HepG2 (cell line): Measurements from ENCODE around the gene B3GALNT2. TPM values are rescaled to one million over a fixed set of nuclear protein-coding genes. Genes with fewer than 3 reads are reported as not detected.
A peak's percentile ranks its signal among the peaks of the same experiment; 100 is the strongest.

Experiments
- CBX5 ChIP-seq: sonication (generic); formaldehyde crosslinking; IDR thresholded peaks from 2 replicates; pipeline ENCODE4 v1.4.0; 2020; ENCODE audit warnings: missing genetic modification reagents, borderline replicate concordance
- CREM ChIP-seq, 2 experiments: sonication (generic) in 1 of 2; formaldehyde crosslinking in 1 of 2; IDR thresholded peaks; 2 replicates each; pipeline versions ENCODE4 v1.4.0 to v1.6.1; 2016 to 2020; ENCODE audit warnings: antibody characterized with exemption in 1 of 2, mild to moderate bottlenecking in 1 of 2, missing genetic modification reagents in 1 of 2
- EP300 ChIP-seq, 3 experiments: sonication (generic) in 1 of 3; formaldehyde crosslinking in 1 of 3; IDR thresholded peaks; 2 replicates each; pipeline versions ENCODE4 v1.5.1 to v1.6.1; 2011 to 2020; ENCODE audit warnings: low read depth in 2 of 3, low read length in 2 of 3, borderline replicate concordance in 1 of 3, improper control_type of control experiment in 1 of 3, mild to moderate bottlenecking in 1 of 3, missing genetic modification reagents in 1 of 3, moderate library complexity in 1 of 3
- GATAD1 ChIP-seq: IDR thresholded peaks from 2 replicates; pipeline ENCODE4 v1.6.1; 2016; ENCODE audit warnings: missing genetic modification reagents, missing compliant biosample characterization
- HMG20B ChIP-seq: conservative IDR thresholded peaks from 2 replicates; pipeline ENCODE4 v1.6.1; 2016; ENCODE audit warnings: missing genetic modification reagents, missing compliant biosample characterization
- KAT8 ChIP-seq: IDR thresholded peaks from 2 replicates; pipeline ENCODE4 v1.6.1; 2016; ENCODE audit warnings: missing genetic modification reagents, missing compliant biosample characterization
- KLF16 ChIP-seq, 2 experiments: sonication (generic) in 1 of 2; formaldehyde crosslinking in 1 of 2; IDR thresholded peaks; 2 replicates each; pipeline versions ENCODE4 v1.6.1 to v1.8.0; 2016 to 2023; ENCODE audit warnings: missing genetic modification reagents in 2 of 2, missing compliant biosample characterization in 1 of 2
- MED1 ChIP-seq: sonication (generic); formaldehyde crosslinking; IDR thresholded peaks from 2 replicates; pipeline ENCODE4 v1.4.0; 2020; ENCODE audit warnings: missing genetic modification reagents
- NFE2L2 ChIP-seq: fragments of 150-350 bp; IDR thresholded peaks from 2 replicates; pipeline ENCODE4 v1.6.1; 2014; ENCODE audit warnings: low read length
- RARA ChIP-seq: IDR thresholded peaks from 2 replicates; pipeline ENCODE4 v1.6.1; 2016; ENCODE audit warnings: missing genetic modification reagents, missing compliant biosample characterization
- TAF1 ChIP-seq: sonication (generic); formaldehyde crosslinking; IDR thresholded peaks from 2 replicates; pipeline ENCODE4 v1.4.0; 2020; ENCODE audit warnings: missing genetic modification reagents
- TOPORS ChIP-seq: sonication (generic); formaldehyde crosslinking; IDR thresholded peaks from 2 replicates; pipeline ENCODE4 v1.8.0; 2023; ENCODE audit warnings: mild to moderate bottlenecking, missing genetic modification reagents
- ZFX ChIP-seq: sonication (generic); formaldehyde crosslinking; IDR thresholded peaks from 2 replicates; pipeline ENCODE4 v1.4.0; 2020; ENCODE audit warnings: mild to moderate bottlenecking, low read depth, missing genetic modification reagents, moderate library complexity
- ZNF605 ChIP-seq: sonication (generic); formaldehyde crosslinking; IDR thresholded peaks from 2 replicates; pipeline ENCODE4 v1.8.0; 2022; ENCODE audit warnings: mild to moderate bottlenecking, missing genetic modification reagents
- ZNF775 ChIP-seq: sonication (generic); formaldehyde crosslinking; IDR thresholded peaks from 2 replicates; pipeline ENCODE4 v1.4.0; 2020; ENCODE audit warnings: missing genetic modification reagents, mild to moderate bottlenecking, moderate library complexity, borderline replicate concordance
- polyA plus RNA-seq, 8 experiments: library from polyadenylated mRNA; depleted of rRNA in 3 of 8; stranded (reverse) in 7 of 8; unstranded in 1 of 8; fragments of >200 nt; fragmentation: Illumina TruSeq in 4 of 8; extraction: Trizol in 4 of 8; gene quantifications; 2 replicates each; pipeline versions ENCODE4 v1.2.1 to v1.2.3, GENCODE V29; 2011 to 2016; ENCODE audit warnings: low read depth in 4 of 8, missing spikeins in 1 of 8, mixed read lengths in 1 of 8; ENCODE audit not compliant: insufficient read depth in 1 of 8
- total RNA-seq, 5 experiments: library from RNA; depleted of rRNA; stranded (reverse); fragments of >200 nt; fragmentation: Illumina TruSeq; extraction: Trizol; gene quantifications; 2 replicates each; pipeline ENCODE4 v1.2.3, GENCODE V29; 2016; ENCODE audit warnings: low read depth in 1 of 5
- TF ChIP-seq, protein P1 (sequence below): sonication (generic); formaldehyde crosslinking; IDR thresholded peaks from 2 replicates; pipeline ENCODE4 v1.9.0; 2021; ENCODE audit warnings: missing genetic modification reagents, borderline replicate concordance
- TF ChIP-seq, protein P2 (sequence below): sonication (generic); formaldehyde crosslinking; IDR thresholded peaks from 2 replicates; pipeline ENCODE4 v1.4.0; 2020; ENCODE audit warnings: mild to moderate bottlenecking, missing genetic modification reagents
- TF ChIP-seq, protein P3 (sequence below): sonication (generic); formaldehyde crosslinking; IDR thresholded peaks from 2 replicates; pipeline ENCODE4 v1.4.0; 2020; ENCODE audit warnings: mild to moderate bottlenecking, missing genetic modification reagents
- TF ChIP-seq, protein P4 (sequence below): IDR thresholded peaks from 2 replicates; pipeline ENCODE4 v1.6.1; 2018; ENCODE audit warnings: missing genetic modification reagents, mild to moderate bottlenecking, missing compliant biosample characterization
- TF ChIP-seq, protein P5 (sequence below): sonication (generic); formaldehyde crosslinking; conservative IDR thresholded peaks from 2 replicates; pipeline ENCODE4 v1.8.0; 2022; ENCODE audit warnings: mild to moderate bottlenecking, moderate library complexity, missing genetic modification reagents

The B3GALNT2 gene
- total and polyA plus RNA-seq, 2 of the 13 experiments (the other 11 are each of a cell fraction or from before 2014, with no cell fraction given), result 16.5 to 28.9 TPM

DNA sequence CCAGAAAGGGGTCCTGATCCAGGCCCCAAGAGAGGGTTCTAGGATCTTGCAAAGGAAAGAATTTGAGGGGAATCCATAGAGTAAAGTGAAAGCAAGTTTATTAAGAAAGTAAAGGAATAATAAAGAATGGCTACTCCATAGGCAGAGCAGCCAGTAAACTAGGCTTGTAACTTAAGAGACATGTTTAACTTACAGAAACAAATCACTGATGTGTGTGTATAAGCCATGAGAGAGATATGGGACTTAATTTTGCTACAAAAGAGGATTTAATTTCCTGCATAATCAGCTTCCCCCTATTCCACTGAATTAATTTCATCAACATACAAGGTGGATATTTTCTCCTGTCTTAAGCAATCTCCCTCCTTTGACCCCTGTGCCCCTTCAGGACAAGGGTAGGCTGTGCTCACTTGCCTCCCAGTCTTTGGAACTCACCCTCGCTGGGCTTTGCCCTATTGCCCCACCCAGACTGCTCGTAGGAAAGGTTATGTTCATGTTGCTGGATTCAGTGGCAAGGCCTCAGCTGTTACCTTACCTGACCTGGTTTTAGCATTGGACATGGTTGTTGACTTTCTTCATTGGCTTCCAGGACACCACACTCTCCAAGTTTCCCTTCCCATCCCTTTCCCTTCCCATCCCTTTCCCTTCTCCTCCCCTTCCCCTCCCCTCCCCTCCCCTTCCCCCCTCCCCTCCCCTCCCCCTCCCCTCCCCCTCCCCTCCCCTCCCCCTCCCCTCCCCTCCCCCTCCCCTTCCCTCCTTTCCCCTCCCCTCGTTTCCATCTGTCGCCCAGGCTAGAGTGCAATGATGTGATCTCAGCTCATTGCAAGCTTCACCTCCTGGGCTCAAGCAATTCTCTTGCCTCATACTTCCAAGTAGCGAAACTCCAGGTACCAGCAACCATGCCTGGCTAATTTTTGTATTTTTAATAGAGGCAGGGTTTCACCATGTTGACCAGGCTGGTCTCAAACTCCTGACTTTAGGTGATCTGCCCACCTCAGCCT, 92.5 kb downstream of the B3GALNT2 start (continued):
- TF ChIP-seq, protein P1, sequence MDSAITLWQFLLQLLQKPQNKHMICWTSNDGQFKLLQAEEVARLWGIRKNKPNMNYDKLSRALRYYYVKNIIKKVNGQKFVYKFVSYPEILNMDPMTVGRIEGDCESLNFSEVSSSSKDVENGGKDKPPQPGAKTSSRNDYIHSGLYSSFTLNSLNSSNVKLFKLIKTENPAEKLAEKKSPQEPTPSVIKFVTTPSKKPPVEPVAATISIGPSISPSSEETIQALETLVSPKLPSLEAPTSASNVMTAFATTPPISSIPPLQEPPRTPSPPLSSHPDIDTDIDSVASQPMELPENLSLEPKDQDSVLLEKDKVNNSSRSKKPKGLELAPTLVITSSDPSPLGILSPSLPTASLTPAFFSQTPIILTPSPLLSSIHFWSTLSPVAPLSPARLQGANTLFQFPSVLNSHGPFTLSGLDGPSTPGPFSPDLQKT, result no peak
- TF ChIP-seq, protein P2, sequence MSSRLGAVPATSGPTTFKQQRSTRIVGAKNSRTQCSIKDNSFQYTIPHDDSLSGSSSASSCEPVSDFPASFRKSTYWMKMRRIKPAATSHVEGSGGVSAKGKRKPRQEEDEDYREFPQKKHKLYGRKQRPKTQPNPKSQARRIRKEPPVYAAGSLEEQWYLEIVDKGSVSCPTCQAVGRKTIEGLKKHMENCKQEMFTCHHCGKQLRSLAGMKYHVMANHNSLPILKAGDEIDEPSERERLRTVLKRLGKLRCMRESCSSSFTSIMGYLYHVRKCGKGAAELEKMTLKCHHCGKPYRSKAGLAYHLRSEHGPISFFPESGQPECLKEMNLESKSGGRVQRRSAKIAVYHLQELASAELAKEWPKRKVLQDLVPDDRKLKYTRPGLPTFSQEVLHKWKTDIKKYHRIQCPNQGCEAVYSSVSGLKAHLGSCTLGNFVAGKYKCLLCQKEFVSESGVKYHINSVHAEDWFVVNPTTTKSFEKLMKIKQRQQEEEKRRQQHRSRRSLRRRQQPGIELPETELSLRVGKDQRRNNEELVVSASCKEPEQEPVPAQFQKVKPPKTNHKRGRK, result no peak
- TF ChIP-seq MED1 (CRISPR knock-in tag) (peak; percentile 92), CREM (IDR thresholded peaks at IDR 0.05) (peak; percentile 43; the same call in 1 of the 2 replicates), CREM (CRISPR knock-in tag; IDR thresholded peaks at IDR 0.05) (no peak), TAF1 (CRISPR knock-in tag) (no peak), HMG20B (CRISPR knock-in tag) (peak; percentile 50; the same call in 1 of the 2 replicates), RARA (CRISPR knock-in tag) (peak; percentile 94), ZNF605 (CRISPR knock-in tag) (no peak), GATAD1 (CRISPR knock-in tag) (peak; percentile 35; the same call in 1 of the 2 replicates), KLF16 (CRISPR knock-in tag; IDR thresholded peaks at IDR 0.05) (peak in 1 of 2 experiments; percentile 32; a peak in 1 of 4 replicates), NFE2L2 (no peak), TOPORS (CRISPR knock-in tag) (0 out of 2 replicates have a peak, but pooled peaks have one; percentile 45), ZFX (CRISPR knock-in tag) (peak; percentile 73), ZNF775 (CRISPR knock-in tag) (no peak), EP300 (IDR thresholded peaks at IDR 0.05; ENCODE audit: low read depth in 2 of 2, low read length in 2 of 2) (peak in 1 of 2 experiments; percentile 67; a peak in 2 of 4 replicates), EP300 (CRISPR knock-in tag; IDR thresholded peaks at IDR 0.05; ENCODE audit: borderline replicate concordance) (0 out of 2 replicates have a peak, but pooled peaks have one; percentile 36), KAT8 (CRISPR knock-in tag) (0 out of 2 replicates have a peak, but pooled peaks have one; percentile 44), CBX5 (CRISPR knock-in tag) (peak; percentile 61; the same call in 1 of the 2 replicates)
- TF ChIP-seq, protein P3, sequence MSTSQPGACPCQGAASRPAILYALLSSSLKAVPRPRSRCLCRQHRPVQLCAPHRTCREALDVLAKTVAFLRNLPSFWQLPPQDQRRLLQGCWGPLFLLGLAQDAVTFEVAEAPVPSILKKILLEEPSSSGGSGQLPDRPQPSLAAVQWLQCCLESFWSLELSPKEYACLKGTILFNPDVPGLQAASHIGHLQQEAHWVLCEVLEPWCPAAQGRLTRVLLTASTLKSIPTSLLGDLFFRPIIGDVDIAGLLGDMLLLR, result no peak
- TF ChIP-seq, protein P4, sequence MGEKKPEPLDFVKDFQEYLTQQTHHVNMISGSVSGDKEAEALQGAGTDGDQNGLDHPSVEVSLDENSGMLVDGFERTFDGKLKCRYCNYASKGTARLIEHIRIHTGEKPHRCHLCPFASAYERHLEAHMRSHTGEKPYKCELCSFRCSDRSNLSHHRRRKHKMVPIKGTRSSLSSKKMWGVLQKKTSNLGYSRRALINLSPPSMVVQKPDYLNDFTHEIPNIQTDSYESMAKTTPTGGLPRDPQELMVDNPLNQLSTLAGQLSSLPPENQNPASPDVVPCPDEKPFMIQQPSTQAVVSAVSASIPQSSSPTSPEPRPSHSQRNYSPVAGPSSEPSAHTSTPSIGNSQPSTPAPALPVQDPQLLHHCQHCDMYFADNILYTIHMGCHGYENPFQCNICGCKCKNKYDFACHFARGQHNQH (CRISPR knock-in tag), result peak; percentile 51; the same call in 1 of the 2 replicates
- TF ChIP-seq, protein P5, sequence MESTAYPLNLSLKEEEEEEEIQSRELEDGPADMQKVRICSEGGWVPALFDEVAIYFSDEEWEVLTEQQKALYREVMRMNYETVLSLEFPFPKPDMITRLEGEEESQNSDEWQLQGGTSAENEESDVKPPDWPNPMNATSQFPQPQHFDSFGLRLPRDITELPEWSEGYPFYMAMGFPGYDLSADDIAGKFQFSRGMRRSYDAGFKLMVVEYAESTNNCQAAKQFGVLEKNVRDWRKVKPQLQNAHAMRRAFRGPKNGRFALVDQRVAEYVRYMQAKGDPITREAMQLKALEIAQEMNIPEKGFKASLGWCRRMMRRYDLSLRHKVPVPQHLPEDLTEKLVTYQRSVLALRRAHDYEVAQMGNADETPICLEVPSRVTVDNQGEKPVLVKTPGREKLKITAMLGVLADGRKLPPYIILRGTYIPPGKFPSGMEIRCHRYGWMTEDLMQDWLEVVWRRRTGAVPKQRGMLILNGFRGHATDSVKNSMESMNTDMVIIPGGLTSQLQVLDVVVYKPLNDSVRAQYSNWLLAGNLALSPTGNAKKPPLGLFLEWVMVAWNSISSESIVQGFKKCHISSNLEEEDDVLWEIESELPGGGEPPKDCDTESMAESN (CRISPR knock-in tag), result 0 out of 2 replicates have a peak, but pooled peaks have one; percentile 53
